ENCODE data around the gene NPHP4.

GRCh38 chr1:5858844-5859407 is 133.3 kb downstream of the NPHP4 start:
- no peak for TF ChIP-seq CTCF (IDR thresholded peaks at IDR 0.05)
- TF ChIP-seq POLR2A (IDR thresholded peaks at IDR 0.05) = no peak
